Stimulated activated CD8-positive, alpha-beta memory T cell treated with anti-CD3 and anti-CD28 coated beads, Interleukin-2, amount 100 ng/mL, for 1 hour (primary cell): ENCODE data around the gene TPPP2.
"Not testable (repeated sequence)": the region's sequence is repeated elsewhere in the genome, so short reads cannot be mapped to it uniquely, and the experiment has no call there.

ENCODE experiments used
- DNase-seq, 2 donors: peaks; one replicate each; pipeline ENCODE4 v3.0.0-alpha.2; 2020; ENCODE audit warnings: low read depth in 2 of 2

TPPP2 gene

GRCh38 chr14:21037156-21037555 lies 7.1 kb downstream of the TPPP2 start:
- no peak for DNase-seq

GRCh38 chr14:21038441-21039422 lies 8.7 kb downstream of the TPPP2 start:
- no peak for DNase-seq

- DNase-seq = no peak
These were observed 9.8 kb downstream of the TPPP2 start for GRCh38 chr14:21039585-21040369.

GRCh38 chr14:21040370-21040925 lies 10.4 kb downstream of the TPPP2 start:
- DNase-seq = no peak

GRCh38 chr14:21040941-21041340 lies 10.9 kb downstream of the TPPP2 start:
- not testable (repeated sequence) for DNase-seq

GRCh38 chr14:21041676-21042433 lies 11.8 kb downstream of the TPPP2 start, which contains the start of gene RNASE7:
TSS of gene RNASE7 (plus strand) at chr14:21042362. CDS start at chr14:21042993, 631 bp downstream.
- no peak for DNase-seq

- DNase-seq = no peak
These were observed 12.9 kb downstream of the TPPP2 start for GRCh38 chr14:21042918-21043317.

GRCh38 chr14:21043387-21043973 lies 13.5 kb downstream of the TPPP2 start:
- no peak for DNase-seq

GRCh38 chr14:21043974-21044618 lies 14.1 kb downstream of the TPPP2 start:
- no peak for DNase-seq

GRCh38 chr14:21047378-21047781 lies 17.4 kb downstream of the TPPP2 start:
- no peak for DNase-seq

- no peak for DNase-seq
These were observed 18.6 kb downstream of the TPPP2 start for GRCh38 chr14:21048638-21049037.

- DNase-seq = no peak
These were observed 19.3 kb downstream of the TPPP2 start for GRCh38 chr14:21049271-21049673.

GRCh38 chr14:21050597-21050996 lies 20.6 kb downstream of the TPPP2 start:
- DNase-seq = no peak

GRCh38 chr14:21053184-21054122 lies 23.4 kb downstream of the TPPP2 start:
- DNase-seq = no peak

GRCh38 chr14:21054123-21054767 lies 24.2 kb downstream of the TPPP2 start:
- DNase-seq = no peak

GRCh38 chr14:21054768-21055145 lies 24.7 kb downstream of the TPPP2 start:
- DNase-seq = no peak

- no peak for DNase-seq
These were observed 25.6 kb downstream of the TPPP2 start for GRCh38 chr14:21055432-21056117.

GRCh38 chr14:21056520-21057163 lies 26.6 kb downstream of the TPPP2 start:
- DNase-seq = no peak
